GM23248 (cell line): ENCODE data around the gene NDUFS6.

ENCODE experiments used
- EZH2 ChIP-seq: fragments of 200-600 bp; sonication (generic); IDR thresholded peaks from 2 replicates; pipeline ENCODE4 v1.6.1; 2018; ENCODE audit warnings: antibody characterized with exemption, mild to moderate bottlenecking; ENCODE audit not compliant: insufficient read depth, poor library complexity, severe bottlenecking
- EZH2phosphoT487 ChIP-seq: fragments of 200-600 bp; sonication (generic); IDR thresholded peaks from 2 replicates; pipeline ENCODE4 v1.6.1; 2018; ENCODE audit warnings: antibody characterized with exemption, moderate library complexity, mild to moderate bottlenecking, low read depth; ENCODE audit not compliant: insufficient read depth

DNA sequence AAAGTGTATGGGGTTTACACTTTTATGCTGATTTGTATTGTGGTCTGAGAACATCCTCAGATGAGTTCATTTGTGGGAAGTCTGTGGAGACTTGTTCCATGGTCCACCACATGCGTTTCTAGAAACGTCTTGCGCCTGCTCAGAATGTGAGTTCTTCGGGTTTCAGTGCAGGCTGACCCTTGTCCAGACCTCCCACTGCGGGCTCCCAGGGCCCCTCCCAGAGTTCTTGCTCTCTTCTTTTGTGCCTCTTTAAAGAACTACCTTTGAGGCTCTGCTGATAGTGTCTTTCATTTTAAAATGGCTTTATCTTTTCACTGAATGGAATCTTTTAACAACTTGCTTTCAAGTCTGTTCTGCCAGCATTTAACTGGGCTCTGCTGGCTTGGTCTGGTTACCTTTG is 17.6 kb downstream of the NDUFS6 start:
- TF ChIP-seq EZH2, result no peak
- no peak for TF ChIP-seq EZH2phosphoT487
